Measurements from ENCODE around the gene SPOP. TPM values are rescaled to one million over a fixed set of nuclear protein-coding genes. Genes with fewer than 3 reads are reported as not detected.

SPOP gene
- total and polyA plus RNA-seq, 9 of the 15 experiments (the other 6 are each of a cell fraction or from before 2014, with no cell fraction given) = 34.2 to 65.9 (median 39.7) TPM

DNA sequence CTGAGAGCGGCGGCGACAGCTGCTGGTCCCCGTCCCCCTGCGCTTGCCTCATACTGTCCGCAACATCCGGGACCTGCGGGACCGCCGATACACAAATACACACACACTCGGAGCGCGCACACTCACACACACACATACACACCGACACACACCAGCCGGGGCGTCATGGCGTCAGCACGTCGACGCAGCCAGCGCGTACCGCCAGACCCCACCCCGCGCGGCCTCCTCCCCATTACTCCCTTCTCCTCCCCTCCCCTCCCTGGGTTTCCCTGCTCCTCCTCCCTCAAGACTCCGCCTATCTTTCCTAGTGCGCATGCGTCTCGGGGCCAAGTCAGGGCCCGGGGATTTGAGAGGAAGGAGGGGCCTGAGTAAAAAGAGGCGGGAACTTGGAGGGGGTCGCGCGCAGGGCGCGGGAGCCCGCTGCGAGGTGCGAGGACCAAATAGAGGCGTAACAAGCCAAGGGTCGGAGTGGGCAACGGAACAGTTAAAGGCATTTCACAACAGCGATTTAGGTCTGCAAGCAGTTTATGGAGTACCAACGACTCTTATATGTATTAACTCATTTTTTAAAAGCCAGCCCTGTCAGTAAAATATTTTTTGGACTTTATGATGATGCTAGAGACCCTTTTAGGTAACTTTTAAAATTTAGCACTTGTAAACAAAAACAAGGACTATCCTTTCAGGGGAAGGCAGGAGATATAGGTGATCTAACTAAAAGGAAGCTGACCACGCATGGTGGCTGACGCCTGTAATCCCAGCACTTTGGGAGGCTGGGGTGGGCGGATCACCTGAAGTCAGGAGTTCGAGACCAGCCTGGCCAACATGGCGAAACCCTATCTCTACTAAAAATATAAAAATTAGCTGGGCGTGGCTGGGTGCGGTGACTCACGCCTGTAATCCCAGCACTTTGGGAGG lies at the start of gene SPOP (continued):
- TF ChIP-seq, protein P1, sequence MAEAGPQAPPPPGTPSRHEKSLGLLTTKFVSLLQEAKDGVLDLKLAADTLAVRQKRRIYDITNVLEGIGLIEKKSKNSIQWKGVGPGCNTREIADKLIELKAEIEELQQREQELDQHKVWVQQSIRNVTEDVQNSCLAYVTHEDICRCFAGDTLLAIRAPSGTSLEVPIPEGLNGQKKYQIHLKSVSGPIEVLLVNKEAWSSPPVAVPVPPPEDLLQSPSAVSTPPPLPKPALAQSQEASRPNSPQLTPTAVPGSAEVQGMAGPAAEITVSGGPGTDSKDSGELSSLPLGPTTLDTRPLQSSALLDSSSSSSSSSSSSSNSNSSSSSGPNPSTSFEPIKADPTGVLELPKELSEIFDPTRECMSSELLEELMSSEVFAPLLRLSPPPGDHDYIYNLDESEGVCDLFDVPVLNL (CRISPR knock-in tag; IDR thresholded peaks at IDR 0.05; ENCODE audit: low read depth) = no peak
- TF ChIP-seq MEIS2 (IDR thresholded peaks at IDR 0.05; ENCODE audit: partially characterized antibody) (peak; percentile 72), ARNT (IDR thresholded peaks at IDR 0.05) (peak in 1 of 2 experiments; percentile 88; a peak in 1 of 4 replicates), ZNF780A (CRISPR knock-in tag; IDR thresholded peaks at IDR 0.05) (no peak), SPI1 (IDR thresholded peaks at IDR 0.05; ENCODE audit: borderline replicate concordance, low read depth, low read length) (0 out of 2 replicates have a peak, but pooled peaks have one; percentile 1), POLR2AphosphoS5 (IDR thresholded peaks at IDR 0.05; ENCODE audit: control insufficient read depth, insufficient read depth, low read depth, low read length) (peak; percentile 49; the same call in 1 of the 2 replicates), E2F3 (CRISPR knock-in tag; IDR thresholded peaks at IDR 0.05) (peak; percentile 92), PHTF2 (CRISPR knock-in tag; IDR thresholded peaks at IDR 0.05) (no peak), GTF2A2 (tag; IDR thresholded peaks at IDR 0.05) (no peak), CREM (IDR thresholded peaks at IDR 0.05; ENCODE audit: low read depth) (peak; percentile 95), FOXK2 (conservative IDR thresholded peaks at IDR 0.05 in 1 of 2, IDR thresholded peaks at IDR 0.05 in 1 of 2; ENCODE audit: low read depth in 2 of 2) (peak; percentile 94 to 96), TBP (optimal IDR thresholded peaks at IDR 0.05; ENCODE audit: low read depth, low read length) (peak; percentile 54)
- TF ChIP-seq, protein P2, sequence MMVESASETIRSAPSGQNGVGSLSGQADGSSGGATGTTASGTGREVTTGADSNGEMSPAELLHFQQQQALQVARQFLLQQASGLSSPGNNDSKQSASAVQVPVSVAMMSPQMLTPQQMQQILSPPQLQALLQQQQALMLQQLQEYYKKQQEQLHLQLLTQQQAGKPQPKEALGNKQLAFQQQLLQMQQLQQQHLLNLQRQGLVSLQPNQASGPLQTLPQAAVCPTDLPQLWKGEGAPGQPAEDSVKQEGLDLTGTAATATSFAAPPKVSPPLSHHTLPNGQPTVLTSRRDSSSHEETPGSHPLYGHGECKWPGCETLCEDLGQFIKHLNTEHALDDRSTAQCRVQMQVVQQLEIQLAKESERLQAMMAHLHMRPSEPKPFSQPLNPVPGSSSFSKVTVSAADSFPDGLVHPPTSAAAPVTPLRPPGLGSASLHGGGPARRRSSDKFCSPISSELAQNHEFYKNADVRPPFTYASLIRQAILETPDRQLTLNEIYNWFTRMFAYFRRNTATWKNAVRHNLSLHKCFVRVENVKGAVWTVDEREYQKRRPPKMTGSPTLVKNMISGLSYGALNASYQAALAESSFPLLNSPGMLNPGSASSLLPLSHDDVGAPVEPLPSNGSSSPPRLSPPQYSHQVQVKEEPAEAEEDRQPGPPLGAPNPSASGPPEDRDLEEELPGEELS (CRISPR knock-in tag; IDR thresholded peaks at IDR 0.05; ENCODE audit: borderline replicate concordance) = 0 out of 2 replicates have a peak, but pooled peaks have one; percentile 52
- TF ChIP-seq, protein P3, sequence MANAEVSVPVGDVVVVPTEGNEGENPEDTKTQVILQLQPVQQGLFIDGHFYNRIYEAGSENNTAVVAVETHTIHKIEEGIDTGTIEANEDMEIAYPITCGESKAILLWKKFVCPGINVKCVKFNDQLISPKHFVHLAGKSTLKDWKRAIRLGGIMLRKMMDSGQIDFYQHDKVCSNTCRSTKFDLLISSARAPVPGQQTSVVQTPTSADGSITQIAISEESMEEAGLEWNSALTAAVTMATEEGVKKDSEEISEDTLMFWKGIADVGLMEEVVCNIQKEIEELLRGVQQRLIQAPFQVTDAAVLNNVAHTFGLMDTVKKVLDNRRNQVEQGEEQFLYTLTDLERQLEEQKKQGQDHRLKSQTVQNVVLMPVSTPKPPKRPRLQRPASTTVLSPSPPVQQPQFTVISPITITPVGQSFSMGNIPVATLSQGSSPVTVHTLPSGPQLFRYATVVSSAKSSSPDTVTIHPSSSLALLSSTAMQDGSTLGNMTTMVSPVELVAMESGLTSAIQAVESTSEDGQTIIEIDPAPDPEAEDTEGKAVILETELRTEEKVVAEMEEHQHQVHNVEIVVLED (CRISPR knock-in tag; IDR thresholded peaks at IDR 0.05) = peak; percentile 98
- TF ChIP-seq, protein P4, sequence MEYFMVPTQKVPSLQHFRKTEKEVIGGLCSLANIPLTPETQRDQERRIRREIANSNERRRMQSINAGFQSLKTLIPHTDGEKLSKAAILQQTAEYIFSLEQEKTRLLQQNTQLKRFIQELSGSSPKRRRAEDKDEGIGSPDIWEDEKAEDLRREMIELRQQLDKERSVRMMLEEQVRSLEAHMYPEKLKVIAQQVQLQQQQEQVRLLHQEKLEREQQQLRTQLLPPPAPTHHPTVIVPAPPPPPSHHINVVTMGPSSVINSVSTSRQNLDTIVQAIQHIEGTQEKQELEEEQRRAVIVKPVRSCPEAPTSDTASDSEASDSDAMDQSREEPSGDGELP (CRISPR knock-in tag; IDR thresholded peaks at IDR 0.05; ENCODE audit: borderline replicate concordance) = peak; percentile 97
- TF ChIP-seq, protein P5, sequence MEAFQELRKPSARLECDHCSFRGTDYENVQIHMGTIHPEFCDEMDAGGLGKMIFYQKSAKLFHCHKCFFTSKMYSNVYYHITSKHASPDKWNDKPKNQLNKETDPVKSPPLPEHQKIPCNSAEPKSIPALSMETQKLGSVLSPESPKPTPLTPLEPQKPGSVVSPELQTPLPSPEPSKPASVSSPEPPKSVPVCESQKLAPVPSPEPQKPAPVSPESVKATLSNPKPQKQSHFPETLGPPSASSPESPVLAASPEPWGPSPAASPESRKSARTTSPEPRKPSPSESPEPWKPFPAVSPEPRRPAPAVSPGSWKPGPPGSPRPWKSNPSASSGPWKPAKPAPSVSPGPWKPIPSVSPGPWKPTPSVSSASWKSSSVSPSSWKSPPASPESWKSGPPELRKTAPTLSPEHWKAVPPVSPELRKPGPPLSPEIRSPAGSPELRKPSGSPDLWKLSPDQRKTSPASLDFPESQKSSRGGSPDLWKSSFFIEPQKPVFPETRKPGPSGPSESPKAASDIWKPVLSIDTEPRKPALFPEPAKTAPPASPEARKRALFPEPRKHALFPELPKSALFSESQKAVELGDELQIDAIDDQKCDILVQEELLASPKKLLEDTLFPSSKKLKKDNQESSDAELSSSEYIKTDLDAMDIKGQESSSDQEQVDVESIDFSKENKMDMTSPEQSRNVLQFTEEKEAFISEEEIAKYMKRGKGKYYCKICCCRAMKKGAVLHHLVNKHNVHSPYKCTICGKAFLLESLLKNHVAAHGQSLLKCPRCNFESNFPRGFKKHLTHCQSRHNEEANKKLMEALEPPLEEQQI (IDR thresholded peaks at IDR 0.05) = no peak
- TF ChIP-seq, protein P6, sequence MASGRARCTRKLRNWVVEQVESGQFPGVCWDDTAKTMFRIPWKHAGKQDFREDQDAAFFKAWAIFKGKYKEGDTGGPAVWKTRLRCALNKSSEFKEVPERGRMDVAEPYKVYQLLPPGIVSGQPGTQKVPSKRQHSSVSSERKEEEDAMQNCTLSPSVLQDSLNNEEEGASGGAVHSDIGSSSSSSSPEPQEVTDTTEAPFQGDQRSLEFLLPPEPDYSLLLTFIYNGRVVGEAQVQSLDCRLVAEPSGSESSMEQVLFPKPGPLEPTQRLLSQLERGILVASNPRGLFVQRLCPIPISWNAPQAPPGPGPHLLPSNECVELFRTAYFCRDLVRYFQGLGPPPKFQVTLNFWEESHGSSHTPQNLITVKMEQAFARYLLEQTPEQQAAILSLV (tag; IDR thresholded peaks at IDR 0.05) = no peak
